AG04449 (cell line): Measurements from ENCODE around the gene HSFX4.
"Not testable (repeated sequence)": the region's sequence is repeated elsewhere in the genome, so short reads cannot be mapped to it uniquely, and the experiment has no call there.

ENCODE experiments used
- CTCF ChIA-PET: fragments of 350-600 bp; formaldehyde crosslinking; extraction: SDS; loops from one replicate; lab custom pipeline; 2021; ENCODE audit warnings: antibody characterized with exemption; lab: Yijun Ruan, JAX
- POLR2A ChIA-PET: fragments of 400-600, 350-600 bp; formaldehyde crosslinking; extraction: SDS; loops from one replicate; lab custom pipeline; 2020; ENCODE audit warnings: antibody characterized with exemption, inconsistent platforms; lab: Yijun Ruan, JAX
- DNase-seq: peaks from one replicate; pipeline ENCODE4 v3.0.0-alpha.2; 2010; ENCODE audit warnings: low read depth, low spot score
- H3K4me3 ChIP-seq: 2 replicates; pipeline ENCODE4 v1.5.1; 2011; ENCODE audit warnings: low read depth, mild to moderate bottlenecking, control low read depth, low read length
- TF ChIP-seq, protein P1 (sequence below): IDR thresholded peaks from one replicate; pipeline ENCODE4 v1.5.1; 2011; ENCODE audit warnings: mild to moderate bottlenecking, moderate library complexity, low read length, control low read depth, inconsistent platforms; ENCODE audit not compliant: insufficient read depth; ENCODE audit errors: missing control alignments

Gene HSFX4

GRCh38 chrX:149940674-149941024, 11.3 kb downstream of the HSFX4 start:
- ChIA-PET POLR2A (interaction anchor here (0.9 kb wide), 1 partner anchor 401 kb away, joined by 3 read pairs; no protein-coding TSS in a partner anchor), CTCF (interaction anchor here (0.9 to 1.3 kb wide), 2 partner anchors 647 to 741 kb away, joined by 3 to 5 read pairs; no protein-coding TSS in a partner anchor)
- not testable (repeated sequence) for DNase-seq
- TF ChIP-seq, protein P1, sequence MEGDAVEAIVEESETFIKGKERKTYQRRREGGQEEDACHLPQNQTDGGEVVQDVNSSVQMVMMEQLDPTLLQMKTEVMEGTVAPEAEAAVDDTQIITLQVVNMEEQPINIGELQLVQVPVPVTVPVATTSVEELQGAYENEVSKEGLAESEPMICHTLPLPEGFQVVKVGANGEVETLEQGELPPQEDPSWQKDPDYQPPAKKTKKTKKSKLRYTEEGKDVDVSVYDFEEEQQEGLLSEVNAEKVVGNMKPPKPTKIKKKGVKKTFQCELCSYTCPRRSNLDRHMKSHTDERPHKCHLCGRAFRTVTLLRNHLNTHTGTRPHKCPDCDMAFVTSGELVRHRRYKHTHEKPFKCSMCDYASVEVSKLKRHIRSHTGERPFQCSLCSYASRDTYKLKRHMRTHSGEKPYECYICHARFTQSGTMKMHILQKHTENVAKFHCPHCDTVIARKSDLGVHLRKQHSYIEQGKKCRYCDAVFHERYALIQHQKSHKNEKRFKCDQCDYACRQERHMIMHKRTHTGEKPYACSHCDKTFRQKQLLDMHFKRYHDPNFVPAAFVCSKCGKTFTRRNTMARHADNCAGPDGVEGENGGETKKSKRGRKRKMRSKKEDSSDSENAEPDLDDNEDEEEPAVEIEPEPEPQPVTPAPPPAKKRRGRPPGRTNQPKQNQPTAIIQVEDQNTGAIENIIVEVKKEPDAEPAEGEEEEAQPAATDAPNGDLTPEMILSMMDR = peak; percentile 73
- peak overlapping the region; percentile 33 for H3K4me3 ChIP-seq

GRCh38 chrX:149945087-149945670, 15.8 kb downstream of the HSFX4 start:
- H3K4me3 ChIP-seq, DNase-seq, CTCF ChIA-PET, POLR2A ChIA-PET: not testable (repeated sequence)

DNA sequence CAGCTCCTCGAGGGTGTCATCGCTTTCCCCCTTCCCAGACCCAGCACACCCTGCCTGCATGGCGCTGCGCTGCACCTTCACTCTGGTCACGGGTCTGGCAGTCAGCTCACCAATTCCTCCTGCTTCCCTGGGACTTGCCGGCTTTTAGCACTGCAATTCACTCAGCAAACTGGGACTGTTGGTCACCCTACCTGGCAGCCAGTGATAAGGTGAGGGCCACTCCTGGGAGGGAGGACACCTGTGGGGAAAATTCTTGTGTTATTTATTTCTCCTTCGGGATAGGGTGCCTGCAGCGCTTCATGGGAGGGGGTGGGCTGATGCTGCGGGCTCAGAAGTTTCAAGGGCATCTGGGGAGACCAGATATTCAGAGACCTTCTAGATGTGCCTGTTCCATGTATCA, 16.4 kb downstream of the HSFX4 start:
- CTCF ChIA-PET, DNase-seq, H3K4me3 ChIP-seq, POLR2A ChIA-PET: not testable (repeated sequence)

DNA sequence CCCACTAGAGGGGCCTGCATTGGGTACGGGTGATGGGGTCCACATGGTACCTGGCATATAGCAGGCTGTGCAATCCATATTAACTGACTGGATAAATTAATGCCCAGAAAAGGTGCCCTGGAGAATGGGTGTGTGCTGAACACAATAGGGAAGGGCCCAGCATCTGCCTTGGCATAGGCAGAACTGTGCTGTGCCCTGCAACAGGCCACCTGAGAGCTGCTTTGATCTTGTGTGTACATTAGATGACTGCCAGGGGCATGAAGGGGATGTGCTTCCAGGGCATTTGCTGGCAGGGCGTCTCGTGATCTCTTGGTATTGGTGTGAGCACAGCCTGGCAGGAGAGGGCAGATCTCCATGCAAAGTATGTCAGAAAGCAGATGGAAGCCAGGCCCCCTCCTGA, 17.6 kb downstream of the HSFX4 start:
- H3K4me3 ChIP-seq, POLR2A ChIA-PET, CTCF ChIA-PET, DNase-seq: not testable (repeated sequence)

- TF ChIP-seq, protein P1 = no peak
- ChIA-PET POLR2A (no interaction called here), CTCF (interaction anchor here (1.5 kb wide), 2 partner anchors 417 to 538 kb away, joined by 3 to 6 read pairs; no protein-coding TSS in a partner anchor)
- H3K4me3 ChIP-seq = no peak overlapping the region
- DNase-seq = no peak
Observed at GRCh38 chrX:149948016-149948415, 18.6 kb downstream of the HSFX4 start.

- CTCF ChIA-PET = interaction anchor here (0.7 to 3.6 kb wide), 17 partner anchors 10 to 768 kb away, joined by 3 to 20 read pairs (median 4); no protein-coding TSS in a partner anchor
- no peak for DNase-seq
- no peak overlapping the region for H3K4me3 ChIP-seq
- POLR2A ChIA-PET = no interaction called here
- TF ChIP-seq, protein P1 = no peak
Observed at GRCh38 chrX:149949743-149950436, 20.5 kb downstream of the HSFX4 start.

DNA sequence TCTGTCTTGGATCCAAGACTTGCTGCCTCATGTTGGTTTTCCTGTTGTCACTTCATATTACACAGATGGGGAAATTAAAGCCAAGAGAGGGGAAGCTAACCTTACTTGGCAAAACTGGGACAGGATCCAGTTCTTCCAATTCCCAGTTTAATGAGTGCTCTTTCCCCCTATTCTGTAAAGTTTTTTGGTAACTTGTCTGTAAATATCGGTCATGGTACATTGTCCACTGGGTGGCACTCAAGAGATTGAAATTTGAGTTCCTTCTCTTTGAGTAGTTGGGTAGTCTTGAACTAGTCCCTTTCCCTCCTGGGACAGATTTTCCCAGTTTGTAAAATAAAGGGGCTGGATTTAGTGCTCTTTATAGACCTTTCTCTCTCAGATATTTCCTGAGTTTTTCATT, 21.3 kb downstream of the HSFX4 start:
- DNase-seq = no peak
- ChIA-PET CTCF (interaction anchor here (0.7 to 3.6 kb wide), 17 partner anchors 11 to 767 kb away, joined by 3 to 20 read pairs (median 3); no protein-coding TSS in a partner anchor), POLR2A (no interaction called here)
- TF ChIP-seq, protein P1 = peak; percentile 26
- H3K4me3 ChIP-seq = no peak overlapping the region
